ENCODE results near the gene SYNGR2.

Gene SYNGR2

DNA sequence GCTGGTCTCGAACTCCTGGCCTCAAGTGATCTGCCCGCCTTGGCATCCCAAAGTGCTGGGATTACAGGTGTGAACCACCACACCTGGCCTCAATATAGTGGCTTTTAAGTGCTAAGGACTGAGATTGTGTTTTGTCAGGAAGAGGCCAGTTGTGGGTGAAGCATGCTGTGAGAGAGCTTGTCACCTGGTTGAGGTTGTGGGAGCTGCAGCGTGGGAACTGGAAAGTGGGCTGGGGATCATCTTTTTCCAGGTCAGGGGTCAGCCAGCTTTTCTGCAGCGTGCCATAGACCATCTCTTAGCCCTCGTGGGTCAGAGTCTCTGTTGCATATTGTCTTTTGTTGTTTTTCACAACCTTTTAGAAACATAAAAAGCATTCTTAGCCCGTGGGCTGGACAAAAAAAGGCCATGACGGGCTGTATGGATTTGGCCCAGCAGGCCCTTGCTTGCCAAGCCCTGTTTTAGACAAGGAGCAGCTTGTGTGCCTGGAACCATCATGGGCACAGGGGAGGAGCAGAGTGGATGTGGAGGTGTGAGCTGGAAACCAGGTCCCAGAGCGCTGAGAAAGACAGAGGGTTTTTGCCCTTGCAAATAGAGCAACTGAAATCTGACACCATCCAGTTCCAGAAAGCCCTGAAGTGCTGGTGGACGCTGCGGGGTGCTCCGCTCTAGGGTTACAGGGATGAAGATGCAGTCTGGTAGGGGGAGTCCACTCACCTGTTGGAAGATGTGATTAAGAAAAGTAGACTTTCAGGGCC, 51.2 kb downstream of the SYNGR2 start:
- DNase-seq = no peak
- intact Hi-C loops (cut with DNase I) = no loop called here

Data from head of caudate nucleus (tissue), 42 donors.